Measurements from ENCODE around the gene WDR7.

DNA sequence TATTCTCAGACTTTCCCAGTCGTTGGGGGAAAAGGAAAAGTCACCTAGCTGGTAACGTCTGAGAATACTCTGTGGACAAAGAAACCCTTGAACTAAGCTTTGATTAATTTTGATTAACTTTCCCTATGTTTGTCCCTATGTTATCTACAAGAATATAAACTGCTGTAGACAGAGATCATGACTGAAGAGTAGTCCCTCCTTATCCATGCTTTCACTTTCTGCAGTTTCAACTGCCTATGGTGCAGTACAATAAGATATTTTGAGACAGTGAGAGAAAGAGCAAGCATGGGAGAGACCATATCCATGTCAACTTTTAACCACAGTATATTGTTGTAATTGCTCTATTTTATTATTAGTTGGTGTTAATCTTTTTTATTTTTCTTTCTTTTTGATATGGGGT lies 44.5 kb upstream of the WDR7 start:
- TF ChIP-seq POLR2A (IDR thresholded peaks at IDR 0.05; ENCODE audit: low read depth) (no peak), CTCF (IDR thresholded peaks at IDR 0.05) (no peak)
